Fibroblast of the conjunctiva (primary cell): Measurements from ENCODE around the gene OAS2.
"Not testable (repeated sequence)": the region's sequence is repeated elsewhere in the genome, so short reads cannot be mapped to it uniquely, and the experiment has no call there.

Experiments
- DNase-seq: peaks from one replicate; pipeline ENCODE4 v3.0.0-alpha.2; 2010; ENCODE audit warnings: low read depth

OAS2 gene

DNA sequence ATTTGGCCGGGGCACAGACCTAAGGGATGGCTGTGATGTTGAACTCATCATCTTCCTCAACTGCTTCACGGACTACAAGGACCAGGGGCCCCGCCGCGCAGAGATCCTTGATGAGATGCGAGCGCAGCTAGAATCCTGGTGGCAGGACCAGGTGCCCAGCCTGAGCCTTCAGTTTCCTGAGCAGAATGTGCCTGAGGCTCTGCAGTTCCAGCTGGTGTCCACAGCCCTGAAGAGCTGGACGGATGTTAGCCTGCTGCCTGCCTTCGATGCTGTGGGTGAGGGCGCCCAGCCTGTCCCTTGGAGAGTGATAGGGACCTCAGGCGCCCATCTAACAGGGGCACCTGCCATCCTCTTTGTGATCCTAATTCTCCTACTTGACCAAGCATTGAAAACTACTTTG is 27.6 kb upstream of the OAS2 start:
- no peak for DNase-seq

- DNase-seq = not testable (repeated sequence)
Measured at GRCh38 chr12:112957125-112957524, 21.2 kb upstream of the OAS2 start.

GRCh38 chr12:112961074-112961473 is 17.2 kb upstream of the OAS2 start:
- DNase-seq = no peak

- DNase-seq = no peak
Measured at GRCh38 chr12:112961536-112961935, 16.8 kb upstream of the OAS2 start.

- no peak for DNase-seq
Measured at GRCh38 chr12:112962561-112962960, 15.8 kb upstream of the OAS2 start.

GRCh38 chr12:112963227-112963861 is 15.0 kb upstream of the OAS2 start:
- no peak for DNase-seq

- DNase-seq = no peak
Measured at GRCh38 chr12:112964067-112964670, 14.2 kb upstream of the OAS2 start.

GRCh38 chr12:112964915-112965314 is 13.4 kb upstream of the OAS2 start:
- DNase-seq = no peak

GRCh38 chr12:112965643-112966042 is 12.7 kb upstream of the OAS2 start:
- DNase-seq = no peak

DNA sequence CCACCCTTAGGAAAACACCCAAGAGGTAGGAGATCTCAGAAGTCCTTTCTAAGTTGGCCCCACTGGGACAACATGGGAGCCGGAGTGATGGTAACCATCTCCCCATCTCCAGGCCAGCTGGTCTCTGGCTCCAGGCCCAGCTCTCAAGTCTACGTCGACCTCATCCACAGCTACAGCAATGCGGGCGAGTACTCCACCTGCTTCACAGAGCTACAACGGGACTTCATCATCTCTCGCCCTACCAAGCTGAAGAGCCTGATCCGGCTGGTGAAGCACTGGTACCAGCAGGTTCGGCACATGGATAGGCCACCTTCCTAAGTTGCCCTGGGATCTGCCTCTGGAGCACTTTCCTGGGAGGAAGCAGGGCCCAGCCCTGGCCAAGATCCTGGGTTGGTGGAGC is 11.0 kb upstream of the OAS2 start:
- DNase-seq = no peak

DNA sequence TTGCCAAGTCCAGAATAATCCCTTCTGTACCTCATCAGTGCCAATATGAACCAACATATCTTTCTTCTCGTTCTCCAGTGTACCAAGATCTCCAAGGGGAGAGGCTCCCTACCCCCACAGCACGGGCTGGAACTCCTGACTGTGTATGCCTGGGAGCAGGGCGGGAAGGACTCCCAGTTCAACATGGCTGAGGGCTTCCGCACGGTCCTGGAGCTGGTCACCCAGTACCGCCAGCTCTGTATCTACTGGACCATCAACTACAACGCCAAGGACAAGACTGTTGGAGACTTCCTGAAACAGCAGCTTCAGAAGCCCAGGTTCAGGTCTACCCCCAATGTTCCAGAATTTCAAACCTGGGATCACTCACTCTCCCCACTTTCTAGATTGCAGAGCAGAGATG is 10.5 kb upstream of the OAS2 start:
- DNase-seq = no peak

- no peak for DNase-seq
Measured at GRCh38 chr12:112969547-112970306, 8.6 kb upstream of the OAS2 start.

DNA sequence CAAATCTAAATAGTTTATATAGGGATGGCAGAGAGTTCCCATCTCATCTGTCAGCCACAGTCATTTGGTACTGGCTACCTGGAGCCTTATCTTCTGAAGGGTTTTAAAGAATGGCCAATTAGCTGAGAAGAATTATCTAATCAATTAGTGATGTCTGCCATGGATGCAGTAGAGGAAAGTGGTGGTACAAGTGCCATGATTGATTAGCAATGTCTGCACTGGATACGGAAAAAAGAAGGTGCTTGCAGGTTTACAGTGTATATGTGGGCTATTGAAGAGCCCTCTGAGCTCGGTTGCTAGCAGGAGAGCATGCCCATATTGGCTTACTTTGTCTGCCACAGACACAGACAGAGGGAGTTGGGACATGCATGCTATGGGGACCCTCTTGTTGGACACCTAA is 7.9 kb upstream of the OAS2 start:
- no peak for DNase-seq

DNA sequence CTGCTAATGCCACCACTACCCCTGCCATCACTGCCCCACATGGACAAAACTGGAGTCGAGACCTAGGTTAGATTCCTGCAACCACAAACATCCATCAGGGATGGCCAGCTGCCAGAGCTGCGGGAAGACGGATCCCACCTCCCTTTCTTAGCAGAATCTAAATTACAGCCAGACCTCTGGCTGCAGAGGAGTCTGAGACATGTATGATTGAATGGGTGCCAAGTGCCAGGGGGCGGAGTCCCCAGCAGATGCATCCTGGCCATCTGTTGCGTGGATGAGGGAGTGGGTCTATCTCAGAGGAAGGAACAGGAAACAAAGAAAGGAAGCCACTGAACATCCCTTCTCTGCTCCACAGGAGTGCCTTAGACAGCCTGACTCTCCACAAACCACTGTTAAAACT is 7.1 kb upstream of the OAS2 start:
- DNase-seq = no peak

- no peak for DNase-seq
Measured at GRCh38 chr12:112973011-112973735, 5.1 kb upstream of the OAS2 start.

- DNase-seq = no peak
Measured at GRCh38 chr12:112973818-112974231, 4.5 kb upstream of the OAS2 start.

- DNase-seq = no peak
Measured at GRCh38 chr12:112974904-112975303, 3.4 kb upstream of the OAS2 start.

GRCh38 chr12:112977139-112977538 is 1.2 kb upstream of the OAS2 start:
- no peak for DNase-seq

DNA sequence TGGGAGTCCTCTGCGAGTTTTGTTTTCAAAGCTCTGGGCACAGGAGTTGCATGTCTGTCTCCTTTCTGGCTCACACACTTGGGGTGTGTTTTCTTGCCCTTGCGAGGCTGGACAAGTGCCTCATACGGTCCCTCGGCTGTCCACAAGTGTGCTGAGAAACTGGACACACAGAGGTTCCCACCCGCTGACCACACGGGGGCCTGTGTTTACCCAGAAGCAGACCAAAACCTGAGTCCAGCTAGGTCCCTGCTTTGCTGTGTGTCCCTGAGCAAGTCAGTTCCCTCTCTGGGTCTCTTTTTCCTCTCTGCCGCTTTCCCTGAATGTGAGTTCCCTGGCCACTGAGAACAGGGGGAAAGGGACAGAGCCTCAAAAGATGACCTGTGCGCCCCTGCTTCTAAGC is 678 bp upstream of the OAS2 start:
- no peak for DNase-seq

- DNase-seq = no peak
Measured at GRCh38 chr12:112979041-112979680, 842 bp downstream of the OAS2 start.

GRCh38 chr12:112980491-112981158 is 2.3 kb downstream of the OAS2 start:
- no peak for DNase-seq
